Measurements from ENCODE around the gene RBFOX1.

DNA sequence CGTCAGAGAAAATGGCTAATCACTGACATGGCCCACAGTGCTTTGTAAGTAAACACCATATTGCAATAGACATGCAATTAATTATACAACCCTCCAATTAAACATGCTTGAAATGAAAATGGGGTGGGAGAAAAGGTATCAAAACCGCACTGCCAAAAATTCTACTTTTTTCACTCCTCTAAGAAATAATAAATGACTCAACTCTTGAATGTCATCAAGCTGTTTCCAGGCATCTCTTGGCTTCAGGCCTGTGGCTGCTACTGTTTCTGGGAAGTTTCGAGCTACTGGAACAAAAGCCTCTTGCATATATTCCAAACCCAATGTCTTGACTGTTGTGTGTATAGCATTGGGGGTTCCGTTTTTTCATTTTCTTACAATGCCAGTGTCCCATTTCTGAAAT is 412.6 kb downstream of the RBFOX1 start:
- TF ChIP-seq EZH2 (IDR thresholded peaks at IDR 0.05) (no peak), POLR2AphosphoS5 (IDR thresholded peaks at IDR 0.05; ENCODE audit: borderline replicate concordance, low read depth, low read length) (no peak), FOXP2 (optimal IDR thresholded peaks at IDR 0.05; ENCODE audit: control extremely low read depth, extremely low read length, insufficient read depth) (no peak)
